DOHH2 (cell line): ENCODE measurements around the gene ARHGAP44.

Experiments
- EZH2phosphoT487 ChIP-seq: fragments of 200-600 bp; sonication (generic); IDR thresholded peaks from 2 replicates; pipeline ENCODE4 v1.6.1; 2017; ENCODE audit warnings: borderline replicate concordance, mild to moderate bottlenecking, antibody characterized with exemption, low read length, moderate library complexity, mixed read lengths
- TF ChIP-seq, protein P1 (sequence below): fragments of 200-600 bp; sonication (generic); IDR thresholded peaks from one replicate; pipeline ENCODE4 v1.5.1; 2014; ENCODE audit warnings: antibody characterized with exemption, mild to moderate bottlenecking, low read depth, low read length; ENCODE audit not compliant: poor library complexity, severe bottlenecking

DNA sequence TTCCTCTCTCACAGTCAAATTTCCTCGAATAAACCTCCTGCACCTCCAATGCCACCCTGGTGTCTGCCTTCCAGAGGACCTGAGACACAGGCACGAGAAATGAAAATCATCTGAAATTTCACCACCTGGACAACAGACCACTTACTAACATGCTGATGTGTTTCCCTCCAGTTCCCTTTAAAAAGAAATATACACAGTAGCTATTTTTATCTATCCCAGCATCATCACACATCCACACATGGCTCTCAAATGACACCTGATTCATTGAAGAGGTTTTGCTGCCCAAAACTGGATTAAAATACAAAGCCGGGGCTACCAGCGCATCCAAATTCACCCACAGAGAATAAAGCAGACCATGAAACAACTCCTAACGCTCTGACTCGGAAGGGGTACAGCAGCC lies 214.6 kb downstream of the ARHGAP44 start:
- TF ChIP-seq, protein P1, sequence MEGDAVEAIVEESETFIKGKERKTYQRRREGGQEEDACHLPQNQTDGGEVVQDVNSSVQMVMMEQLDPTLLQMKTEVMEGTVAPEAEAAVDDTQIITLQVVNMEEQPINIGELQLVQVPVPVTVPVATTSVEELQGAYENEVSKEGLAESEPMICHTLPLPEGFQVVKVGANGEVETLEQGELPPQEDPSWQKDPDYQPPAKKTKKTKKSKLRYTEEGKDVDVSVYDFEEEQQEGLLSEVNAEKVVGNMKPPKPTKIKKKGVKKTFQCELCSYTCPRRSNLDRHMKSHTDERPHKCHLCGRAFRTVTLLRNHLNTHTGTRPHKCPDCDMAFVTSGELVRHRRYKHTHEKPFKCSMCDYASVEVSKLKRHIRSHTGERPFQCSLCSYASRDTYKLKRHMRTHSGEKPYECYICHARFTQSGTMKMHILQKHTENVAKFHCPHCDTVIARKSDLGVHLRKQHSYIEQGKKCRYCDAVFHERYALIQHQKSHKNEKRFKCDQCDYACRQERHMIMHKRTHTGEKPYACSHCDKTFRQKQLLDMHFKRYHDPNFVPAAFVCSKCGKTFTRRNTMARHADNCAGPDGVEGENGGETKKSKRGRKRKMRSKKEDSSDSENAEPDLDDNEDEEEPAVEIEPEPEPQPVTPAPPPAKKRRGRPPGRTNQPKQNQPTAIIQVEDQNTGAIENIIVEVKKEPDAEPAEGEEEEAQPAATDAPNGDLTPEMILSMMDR: no peak
- TF ChIP-seq EZH2phosphoT487: no peak
